Neutrophil (primary cell): ENCODE results near the gene CIB4.

Experiments
- H3K27ac ChIP-seq: fragments of 200-600 bp; sonication (generic); 2 replicates; pipeline ENCODE4 v1.5.1; 2016; ENCODE audit warnings: mild to moderate bottlenecking, moderate library complexity
- H3K27me3 ChIP-seq: fragments of 200-600 bp; sonication (generic); 2 replicates; pipeline ENCODE4 v1.6.0; 2016; ENCODE audit warnings: mild to moderate bottlenecking
- H3K36me3 ChIP-seq: fragments of 200-600 bp; sonication (generic); 2 replicates; pipeline ENCODE4 v1.5.1; 2017
- H3K4me1 ChIP-seq, 2 experiments: fragments of 200-600 bp in 1 of 2; sonication (generic) in 1 of 2; 1 replicate in 1 of 2; 2 replicates in 1 of 2; pipeline versions ENCODE4 v1.5.1 to v1.6.1; 2013 to 2016; ENCODE audit warnings: low read depth in 1 of 2, low read length in 1 of 2, mild to moderate bottlenecking in 1 of 2, moderate library complexity in 1 of 2; ENCODE audit not compliant: control insufficient read depth in 1 of 2, insufficient read depth in 1 of 2
- H3K4me3 ChIP-seq, 2 experiments: fragments of 200-600 bp in 1 of 2; sonication (generic) in 1 of 2; 1 replicate in 1 of 2; 2 replicates in 1 of 2; pipeline ENCODE4 v1.5.1; 2013 to 2016; ENCODE audit warnings: low read depth in 1 of 2, low read length in 1 of 2, mild to moderate bottlenecking in 1 of 2, moderate library complexity in 1 of 2
- H3K9me3 ChIP-seq: fragments of 200-600 bp; sonication (generic); 2 replicates; pipeline ENCODE4 v1.5.1; 2016
- TF ChIP-seq, protein P1 (sequence below): fragments of 200-600 bp; sonication (generic); IDR thresholded peaks from 2 replicates; pipeline ENCODE4 v1.5.1; 2016; ENCODE audit warnings: antibody characterized with exemption

Gene CIB4

GRCh38 chr2:26618611-26619010 lies 22.6 kb downstream of the CIB4 start:
- Histone ChIP-seq H3K9me3 (no peaks in the 10 kb centered on the region), H3K27me3 (peaks cover 20% of the 10 kb centered on the region), H3K36me3 (no peaks in the 10 kb centered on the region), H3K4me3 (no peak overlapping the region), H3K27ac (no peak overlapping the region), H3K4me1 (no peaks in the 10 kb centered on the region)
- TF ChIP-seq, protein P1, sequence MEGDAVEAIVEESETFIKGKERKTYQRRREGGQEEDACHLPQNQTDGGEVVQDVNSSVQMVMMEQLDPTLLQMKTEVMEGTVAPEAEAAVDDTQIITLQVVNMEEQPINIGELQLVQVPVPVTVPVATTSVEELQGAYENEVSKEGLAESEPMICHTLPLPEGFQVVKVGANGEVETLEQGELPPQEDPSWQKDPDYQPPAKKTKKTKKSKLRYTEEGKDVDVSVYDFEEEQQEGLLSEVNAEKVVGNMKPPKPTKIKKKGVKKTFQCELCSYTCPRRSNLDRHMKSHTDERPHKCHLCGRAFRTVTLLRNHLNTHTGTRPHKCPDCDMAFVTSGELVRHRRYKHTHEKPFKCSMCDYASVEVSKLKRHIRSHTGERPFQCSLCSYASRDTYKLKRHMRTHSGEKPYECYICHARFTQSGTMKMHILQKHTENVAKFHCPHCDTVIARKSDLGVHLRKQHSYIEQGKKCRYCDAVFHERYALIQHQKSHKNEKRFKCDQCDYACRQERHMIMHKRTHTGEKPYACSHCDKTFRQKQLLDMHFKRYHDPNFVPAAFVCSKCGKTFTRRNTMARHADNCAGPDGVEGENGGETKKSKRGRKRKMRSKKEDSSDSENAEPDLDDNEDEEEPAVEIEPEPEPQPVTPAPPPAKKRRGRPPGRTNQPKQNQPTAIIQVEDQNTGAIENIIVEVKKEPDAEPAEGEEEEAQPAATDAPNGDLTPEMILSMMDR: no peak

- Histone ChIP-seq H3K36me3 (no peaks in the 10 kb centered on the region), H3K27ac (no peak overlapping the region), H3K27me3 (peaks cover 20% of the 10 kb centered on the region), H3K4me3 (no peak overlapping the region), H3K4me1 (no peaks in the 10 kb centered on the region), H3K9me3 (no peaks in the 10 kb centered on the region)
- TF ChIP-seq, protein P1: no peak
These were observed 23.5 kb downstream of the CIB4 start for GRCh38 chr2:26617588-26618083.

- peaks cover 20% of the 10 kb centered on the region for H3K27me3 ChIP-seq
- H3K9me3 ChIP-seq: no peaks in the 10 kb centered on the region
- H3K4me3 ChIP-seq: no peak overlapping the region
- H3K27ac ChIP-seq: no peak overlapping the region
- no peaks in the 10 kb centered on the region for H3K36me3 ChIP-seq
- TF ChIP-seq, protein P1: no peak
- H3K4me1 ChIP-seq: no peaks in the 10 kb centered on the region
These were observed 24.2 kb downstream of the CIB4 start for GRCh38 chr2:26616706-26617587.

DNA sequence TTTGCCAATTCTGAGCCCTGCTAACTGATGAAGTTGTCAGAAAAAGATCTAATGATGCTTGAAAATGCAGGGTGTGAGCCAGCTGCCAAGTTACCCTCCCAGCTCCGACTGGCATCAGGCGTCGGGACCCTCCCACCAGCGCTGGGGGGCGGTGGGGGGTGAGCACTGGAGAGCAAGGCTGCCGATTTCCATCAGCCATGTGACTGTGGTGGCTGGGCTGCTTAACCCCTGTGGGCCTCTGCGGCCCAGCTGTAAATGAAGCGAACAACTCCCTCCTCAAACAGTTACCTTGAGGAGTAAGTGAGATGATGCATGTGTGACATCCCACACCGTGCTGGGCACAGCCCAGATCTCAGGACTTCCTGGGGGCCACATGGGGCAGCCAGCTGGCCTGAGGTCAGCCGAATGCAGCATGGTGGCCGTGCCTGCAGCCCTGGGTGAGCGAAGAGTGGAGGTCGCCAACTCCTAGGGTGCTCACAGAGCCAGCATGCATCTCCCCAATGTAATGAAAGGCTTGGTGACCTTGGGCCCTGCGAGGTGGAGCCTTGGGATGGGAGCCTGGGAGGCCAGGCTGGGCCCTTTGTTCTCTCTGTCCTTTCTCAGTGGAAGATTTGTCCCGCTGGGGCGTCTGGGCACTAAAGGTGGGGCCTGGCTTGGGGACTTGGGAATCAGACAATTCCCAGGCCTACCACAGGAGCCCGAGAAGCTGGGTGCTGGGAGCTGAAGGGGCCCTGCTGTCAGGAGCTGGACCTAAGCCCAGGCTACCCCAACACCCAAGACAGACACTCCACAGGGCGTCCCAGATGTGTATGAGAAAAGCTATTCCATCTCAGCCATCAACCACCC lies 25.1 kb downstream of the CIB4 start:
- Histone ChIP-seq H3K4me3 (no peak overlapping the region), H3K4me1 (no peaks in the 10 kb centered on the region), H3K36me3 (no peaks in the 10 kb centered on the region), H3K27me3 (peaks cover 21% of the 10 kb centered on the region), H3K9me3 (no peaks in the 10 kb centered on the region), H3K27ac (no peak overlapping the region)
- TF ChIP-seq, protein P1: no peak

DNA sequence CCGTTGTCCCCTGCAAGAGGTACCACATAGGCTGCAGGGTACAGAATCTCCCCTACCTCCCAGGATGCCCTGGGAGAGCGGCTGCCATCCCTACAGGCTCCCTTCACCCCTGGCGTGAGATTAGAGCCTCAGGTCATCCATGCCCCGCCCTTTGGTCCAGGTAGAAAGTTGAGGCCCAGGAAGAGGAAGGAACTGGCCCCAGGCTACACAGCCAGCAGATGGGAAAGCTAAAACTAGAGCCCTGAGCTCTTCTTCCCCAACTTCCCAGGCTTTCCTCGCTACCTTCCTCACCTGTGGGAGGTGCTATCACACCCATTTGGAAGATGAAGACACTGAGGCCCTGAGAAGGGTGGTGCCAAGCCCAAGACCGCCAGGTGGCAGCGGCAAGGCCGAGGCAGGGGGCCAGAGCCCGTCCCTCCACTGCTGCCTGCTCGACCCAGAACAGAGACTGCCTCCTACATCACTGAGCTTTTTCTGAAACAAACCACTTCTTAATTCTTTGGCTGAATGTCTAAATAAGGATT lies 25.8 kb downstream of the CIB4 start:
- Histone ChIP-seq H3K27me3 (peaks cover 19% of the 10 kb centered on the region), H3K9me3 (no peaks in the 10 kb centered on the region), H3K4me1 (no peaks in the 10 kb centered on the region), H3K36me3 (no peaks in the 10 kb centered on the region), H3K27ac (no peak overlapping the region), H3K4me3 (no peak overlapping the region)
- TF ChIP-seq, protein P1: no peak
